HFF-Myc (cell line): Measurements from ENCODE around the gene MAP3K19.
"Not testable (repeated sequence)": the region's sequence is repeated elsewhere in the genome, so short reads cannot be mapped to it uniquely, and the experiment has no call there.

Experiments
- DNase-seq: peaks from one replicate; pipeline ENCODE4 v3.0.0-alpha.2; 2011; ENCODE audit warnings: low read depth; ENCODE audit errors: extremely low read depth
- H3K4me3 ChIP-seq: replicated peaks from 2 replicates; pipeline ENCODE4 v1.5.1; 2011; ENCODE audit warnings: low read depth, mild to moderate bottlenecking, control low read depth, low read length
- CTCF ChIP-seq: IDR thresholded peaks from 2 replicates; pipeline ENCODE4 v1.5.1; 2012; ENCODE audit warnings: mild to moderate bottlenecking, low read depth, low read length, control low read depth; ENCODE audit errors: missing control alignments

The MAP3K19 gene

GRCh38 chr2:134975281-134976009, 71.8 kb downstream of the MAP3K19 start:
- no peak for TF ChIP-seq CTCF
- no peak for DNase-seq
- no peak overlapping the region for H3K4me3 ChIP-seq

- no peak overlapping the region for H3K4me3 ChIP-seq
- TF ChIP-seq CTCF: no peak
- no peak for DNase-seq
Observed at GRCh38 chr2:134973241-134974138, 73.8 kb downstream of the MAP3K19 start.

- H3K4me3 ChIP-seq, DNase-seq: not testable (repeated sequence)
Observed at GRCh38 chr2:134967166-134967565, 80.1 kb downstream of the MAP3K19 start.

GRCh38 chr2:134957477-134957876, 89.8 kb downstream of the MAP3K19 start:
- no peak overlapping the region for H3K4me3 ChIP-seq
- no peak for DNase-seq
- TF ChIP-seq CTCF: no peak

GRCh38 chr2:134955744-134956143, 91.5 kb downstream of the MAP3K19 start:
- DNase-seq: no peak
- H3K4me3 ChIP-seq: no peak overlapping the region
- no peak for TF ChIP-seq CTCF

GRCh38 chr2:134954065-134954464, 93.2 kb downstream of the MAP3K19 start:
- TF ChIP-seq CTCF: no peak
- no peak for DNase-seq
- H3K4me3 ChIP-seq: no peak overlapping the region

- TF ChIP-seq CTCF: no peak
- H3K4me3 ChIP-seq: no peak overlapping the region
- no peak for DNase-seq
Observed at GRCh38 chr2:134952608-134953007, 94.6 kb downstream of the MAP3K19 start.
